HG03342 (cell line): ENCODE data around the gene RSL1D1.
"Not testable (repeated sequence)": the region's sequence is repeated elsewhere in the genome, so short reads cannot be mapped to it uniquely, and the experiment has no call there.

ENCODE experiments used
- ATAC-seq: cut with Tn5 transposase; IDR thresholded peaks from one replicate; pipeline ENCODE4 v1.9.1; 2021; ENCODE audit warnings: mild to moderate bottlenecking, moderate library complexity; ENCODE audit not compliant: unreplicated experiment

RSL1D1 gene

GRCh38 chr16:11799509-11800381, 51.6 kb downstream of the RSL1D1 start:
- ATAC-seq: no peak

GRCh38 chr16:11799017-11799381, 52.3 kb downstream of the RSL1D1 start:
- no peak for ATAC-seq

- no peak for ATAC-seq
These were observed 53.4 kb downstream of the RSL1D1 start for GRCh38 chr16:11797957-11798299.

- peak; percentile 90 for ATAC-seq
These were observed 54.0 kb downstream of the RSL1D1 start, which contains the start of gene ZC3H7A for GRCh38 chr16:11797166-11797956. Gene ZC3H7A, minus strand, starts transcription at chr16:11797258. Its CDS starts 14,904 bp downstream, at chr16:11782354.

- no peak for ATAC-seq
These were observed 54.8 kb downstream of the RSL1D1 start for GRCh38 chr16:11796227-11797165.

GRCh38 chr16:11795887-11796226, 55.5 kb downstream of the RSL1D1 start:
- no peak for ATAC-seq

GRCh38 chr16:11794996-11795886, 56.1 kb downstream of the RSL1D1 start:
- no peak for ATAC-seq

- no peak for ATAC-seq
These were observed 56.9 kb downstream of the RSL1D1 start for GRCh38 chr16:11794447-11794846.

- ATAC-seq: no peak
These were observed 57.5 kb downstream of the RSL1D1 start for GRCh38 chr16:11793840-11794239.

- no peak for ATAC-seq
These were observed 58.7 kb downstream of the RSL1D1 start for GRCh38 chr16:11792410-11793241.

- ATAC-seq: no peak
These were observed 60.1 kb downstream of the RSL1D1 start for GRCh38 chr16:11791144-11791828.

GRCh38 chr16:11788914-11789313, 62.4 kb downstream of the RSL1D1 start:
- no peak for ATAC-seq

- not testable (repeated sequence) for ATAC-seq
These were observed 66.3 kb downstream of the RSL1D1 start for GRCh38 chr16:11784980-11785599.

- ATAC-seq: not testable (repeated sequence)
These were observed 67.0 kb downstream of the RSL1D1 start for GRCh38 chr16:11784381-11784780.

- no peak for ATAC-seq
These were observed 67.3 kb downstream of the RSL1D1 start for GRCh38 chr16:11784038-11784369.
